ENCODE results near the gene DIDO1. TPM values are rescaled to one million over a fixed set of nuclear protein-coding genes. Genes with fewer than 3 reads are reported as not detected.

The DIDO1 gene
- total RNA-seq, 4 donors from 2014 or later: 64.5 to 89.7 (median 78.9) TPM

DNA sequence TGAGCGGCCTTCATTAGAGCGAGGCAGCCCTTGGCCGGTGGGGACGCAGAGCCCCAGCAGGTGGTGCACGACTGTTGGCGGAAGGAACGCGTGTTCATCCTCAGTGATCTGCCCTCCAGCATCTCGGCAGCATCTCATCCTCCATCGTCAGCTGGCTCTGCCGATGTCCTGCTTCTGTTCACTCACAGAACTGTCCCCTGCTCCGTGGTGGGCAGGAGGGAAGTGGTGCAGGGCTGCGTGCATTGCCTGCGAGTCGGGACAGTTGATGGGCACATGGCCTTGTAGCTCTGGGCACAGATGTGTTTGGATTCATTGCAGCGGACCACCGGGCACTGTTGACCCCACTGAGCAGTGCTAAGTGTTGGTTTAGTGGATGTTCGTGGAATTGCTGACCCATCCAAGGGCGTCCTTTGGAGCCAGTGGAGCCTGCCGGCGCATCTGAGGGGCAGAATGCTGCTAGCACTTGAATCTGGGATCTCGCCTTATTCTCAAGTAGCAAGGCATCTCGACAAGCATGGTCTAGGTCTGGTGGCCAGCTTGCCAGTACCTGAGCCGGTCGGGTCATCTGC, 19.6 kb upstream of the DIDO1 start:
- H3K27ac ChIP-seq: no peak overlapping the region
- TF ChIP-seq POLR2A (IDR thresholded peaks at IDR 0.05) (no peak), EP300 (IDR thresholded peaks at IDR 0.05) (no peak)
- TF ChIP-seq, protein P1, sequence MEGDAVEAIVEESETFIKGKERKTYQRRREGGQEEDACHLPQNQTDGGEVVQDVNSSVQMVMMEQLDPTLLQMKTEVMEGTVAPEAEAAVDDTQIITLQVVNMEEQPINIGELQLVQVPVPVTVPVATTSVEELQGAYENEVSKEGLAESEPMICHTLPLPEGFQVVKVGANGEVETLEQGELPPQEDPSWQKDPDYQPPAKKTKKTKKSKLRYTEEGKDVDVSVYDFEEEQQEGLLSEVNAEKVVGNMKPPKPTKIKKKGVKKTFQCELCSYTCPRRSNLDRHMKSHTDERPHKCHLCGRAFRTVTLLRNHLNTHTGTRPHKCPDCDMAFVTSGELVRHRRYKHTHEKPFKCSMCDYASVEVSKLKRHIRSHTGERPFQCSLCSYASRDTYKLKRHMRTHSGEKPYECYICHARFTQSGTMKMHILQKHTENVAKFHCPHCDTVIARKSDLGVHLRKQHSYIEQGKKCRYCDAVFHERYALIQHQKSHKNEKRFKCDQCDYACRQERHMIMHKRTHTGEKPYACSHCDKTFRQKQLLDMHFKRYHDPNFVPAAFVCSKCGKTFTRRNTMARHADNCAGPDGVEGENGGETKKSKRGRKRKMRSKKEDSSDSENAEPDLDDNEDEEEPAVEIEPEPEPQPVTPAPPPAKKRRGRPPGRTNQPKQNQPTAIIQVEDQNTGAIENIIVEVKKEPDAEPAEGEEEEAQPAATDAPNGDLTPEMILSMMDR (IDR thresholded peaks at IDR 0.05): no peak
- no peaks in the 10 kb centered on the region for H3K27me3 ChIP-seq
- no peaks in the 10 kb centered on the region for H3K9me3 ChIP-seq
- no peak overlapping the region for H3K4me3 ChIP-seq
- 90 to 95% methylated on average over 23 to 25 of the region's 25 CpGs for WGBS, 2 donors
- peaks cover 0 to 17% (median 0%) of the 10 kb centered on the region in 4 donors for H3K4me1 ChIP-seq
- DNase-seq (ENCODE audit: low spot score in 2 of 2): no peak
- H3K36me3 ChIP-seq: peaks cover 5 to 94% (median 26%) of the 10 kb centered on the region in 3 donors

DNA sequence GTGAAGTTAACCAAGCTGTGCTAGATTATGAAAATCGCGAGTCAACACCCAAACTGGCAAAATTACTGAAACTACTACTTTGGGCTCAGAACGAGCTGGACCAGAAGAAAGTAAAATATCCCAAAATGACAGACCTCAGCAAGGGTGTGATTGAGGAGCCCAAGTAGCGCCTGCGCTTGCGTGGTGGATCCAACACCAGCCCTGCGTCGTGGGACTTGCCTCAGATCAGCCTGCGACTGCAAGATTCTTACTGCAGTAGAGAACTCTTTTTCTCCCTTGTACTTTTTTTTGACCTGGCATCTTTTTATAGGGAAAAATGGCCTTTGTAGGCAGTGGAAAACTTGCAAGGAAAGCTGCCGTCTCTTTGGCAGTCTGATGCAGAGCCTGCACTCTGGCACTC, 18.4 kb upstream of the DIDO1 start:
- Histone ChIP-seq H3K9me3 (no peaks in the 10 kb centered on the region), H3K27ac (no peak overlapping the region), H3K4me1 (peaks cover 0 to 28% (median 4%) of the 10 kb centered on the region in 4 donors), H3K36me3 (peaks cover 5 to 83% (median 26%) of the 10 kb centered on the region in 3 donors), H3K27me3 (no peaks in the 10 kb centered on the region), H3K4me3 (no peak overlapping the region)
- DNase-seq (ENCODE audit: low spot score in 2 of 2): no peak
- WGBS, 2 donors: 90% methylated on average over 10 of the region's 10 CpGs
- no peak for TF ChIP-seq POLR2A (IDR thresholded peaks at IDR 0.05)
- no peak for TF ChIP-seq EP300 (IDR thresholded peaks at IDR 0.05)
- TF ChIP-seq, protein P1 (IDR thresholded peaks at IDR 0.05): no peak

DNA sequence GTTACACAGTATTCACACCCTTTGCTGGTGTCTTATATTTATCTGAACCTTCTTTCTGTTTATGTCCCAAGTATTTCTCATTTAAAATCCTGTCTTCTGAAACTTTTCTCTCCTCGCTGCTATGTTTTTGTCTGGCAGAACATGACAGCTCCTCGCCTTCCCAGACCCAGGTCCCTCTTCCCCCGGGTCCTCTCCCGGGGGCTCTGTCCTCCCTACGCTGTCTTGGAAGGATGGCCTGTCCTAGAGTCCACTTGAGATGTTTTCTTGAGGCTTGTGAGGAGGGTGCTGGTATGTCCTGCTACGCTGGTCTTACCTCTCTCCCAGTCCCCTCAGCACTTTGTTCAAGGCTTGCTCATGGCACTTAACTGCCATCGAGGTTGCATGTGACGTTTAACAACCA, 17.9 kb upstream of the DIDO1 start:
- H3K27ac ChIP-seq: no peak overlapping the region
- H3K4me3 ChIP-seq: no peak overlapping the region
- TF ChIP-seq EP300 (IDR thresholded peaks at IDR 0.05): no peak
- TF ChIP-seq, protein P1 (IDR thresholded peaks at IDR 0.05): no peak
- TF ChIP-seq POLR2A (IDR thresholded peaks at IDR 0.05): no peak
- no peaks in the 10 kb centered on the region for H3K27me3 ChIP-seq
- H3K9me3 ChIP-seq: no peaks in the 10 kb centered on the region
- peaks cover 0 to 34% (median 10%) of the 10 kb centered on the region in 4 donors for H3K4me1 ChIP-seq
- WGBS, 2 donors: 93 to 94% methylated on average over 8 of the region's 8 CpGs
- DNase-seq (ENCODE audit: low spot score in 2 of 2): no peak
- H3K36me3 ChIP-seq: peaks cover 5 to 77% (median 26%) of the 10 kb centered on the region in 3 donors

DNA sequence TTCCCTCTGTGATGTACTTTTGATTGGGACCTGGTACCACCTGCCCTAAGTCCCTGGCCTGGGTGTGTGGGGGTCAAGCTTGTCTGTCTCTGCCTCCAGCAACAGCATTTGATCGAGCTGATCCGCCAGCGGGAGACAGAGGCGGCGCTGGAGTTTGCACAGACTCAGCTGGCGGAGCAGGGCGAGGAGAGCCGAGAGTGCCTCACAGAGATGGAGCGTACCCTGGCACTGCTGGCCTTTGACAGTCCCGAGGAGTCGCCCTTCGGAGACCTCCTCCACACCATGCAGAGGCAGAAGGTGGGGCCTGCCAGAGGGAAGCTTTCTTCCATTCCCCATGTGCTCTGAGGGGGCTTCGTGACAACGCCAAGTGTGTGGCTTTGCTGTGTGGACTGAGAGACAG, 17.1 kb upstream of the DIDO1 start:
- no peak overlapping the region for H3K27ac ChIP-seq
- peaks cover 0 to 40% (median 14%) of the 10 kb centered on the region in 4 donors for H3K4me1 ChIP-seq
- no peaks in the 10 kb centered on the region for H3K9me3 ChIP-seq
- TF ChIP-seq POLR2A (IDR thresholded peaks at IDR 0.05) (no peak), EP300 (IDR thresholded peaks at IDR 0.05) (no peak)
- TF ChIP-seq, protein P1 (IDR thresholded peaks at IDR 0.05): no peak
- WGBS, 2 donors: 89 to 93% methylated on average over 14 of the region's 14 CpGs
- H3K27me3 ChIP-seq: no peaks in the 10 kb centered on the region
- DNase-seq (ENCODE audit: low spot score in 2 of 2): no peak
- peaks cover 5 to 70% (median 26%) of the 10 kb centered on the region in 3 donors for H3K36me3 ChIP-seq
- no peak overlapping the region for H3K4me3 ChIP-seq

DNA sequence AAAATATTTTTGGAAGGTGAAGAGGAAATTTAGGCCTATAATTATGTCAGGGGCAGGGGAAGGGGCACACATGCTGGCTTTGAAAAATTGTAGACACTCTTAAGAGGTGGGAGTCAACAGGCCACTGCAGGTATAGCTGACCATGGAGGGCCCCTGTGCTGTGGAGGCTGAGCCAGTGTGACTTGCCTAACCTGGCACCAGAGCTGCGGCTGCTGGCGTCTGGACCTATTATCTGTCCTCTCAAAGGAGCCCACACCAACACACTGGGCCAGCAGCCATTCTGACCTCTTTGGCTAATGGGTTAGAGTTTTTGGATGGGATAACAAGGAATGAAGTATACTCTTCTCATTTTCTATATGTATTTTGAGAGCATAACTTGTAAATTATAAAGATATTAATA, 16.2 kb upstream of the DIDO1 start:
- peaks cover 0 to 40% (median 14%) of the 10 kb centered on the region in 4 donors for H3K4me1 ChIP-seq
- no peak for TF ChIP-seq EP300 (IDR thresholded peaks at IDR 0.05)
- H3K36me3 ChIP-seq: peaks cover 5 to 61% (median 26%) of the 10 kb centered on the region in 3 donors
- no peaks in the 10 kb centered on the region for H3K9me3 ChIP-seq
- no peak overlapping the region for H3K27ac ChIP-seq
- no peak for DNase-seq (ENCODE audit: low spot score in 2 of 2)
- no peak overlapping the region for H3K4me3 ChIP-seq
- 75 to 82% methylated on average over 2 of the region's 2 CpGs for WGBS, 2 donors
- H3K27me3 ChIP-seq: no peaks in the 10 kb centered on the region
